ENCODE measurements around the gene AKAP13. TPM values are rescaled to one million over a fixed set of nuclear protein-coding genes. Genes with fewer than 3 reads are reported as not detected.
A peak's percentile ranks its signal among the peaks of the same experiment; 100 is the strongest.

Gene AKAP13
- polyA plus RNA-seq, 1 of the 3 experiments (the other 2 are of a cell fraction): 8.4 TPM

GRCh38 chr15:85330901-85331588 is 49.4 kb upstream of the AKAP13 start:
- Histone ChIP-seq H3K27me3 (ENCODE audit: insufficient read depth) (no peaks in the 10 kb centered on the region), H3K9me3 (no peaks in the 10 kb centered on the region), H3K4me2 (peak overlapping the region; percentile 51; the same call in 1 of the 2 replicates), H3K79me2 (ENCODE audit: insufficient read depth) (no peaks in the 10 kb centered on the region), H3K36me3 (replicated peaks in 1 of 2; ENCODE audit: control insufficient read depth in 1 of 2, insufficient read depth in 2 of 2, low read length in 1 of 2) (no peaks in the 10 kb centered on the region), H2AFZ (ENCODE audit: low read depth) (peak overlapping the region; percentile 88), H3K27ac (ENCODE audit: low read depth in 2 of 2, low read length in 1 of 2) (peak overlapping the region; percentile 35 to 45; a peak in 1 of 4 replicates), H3K9me2 (no peaks in the 10 kb centered on the region), H3F3A (replicated peaks; ENCODE audit: insufficient read depth) (peaks cover 8% of the 10 kb centered on the region), H3K4me1 (ENCODE audit: control insufficient read depth in 1 of 2, insufficient read depth in 2 of 2, low read depth in 1 of 2, low read length in 1 of 2) (peaks cover 17% of the 10 kb centered on the region in 2 experiments; a peak in 3 of 4 replicates), H4K20me1 (ENCODE audit: insufficient read depth) (no peaks in the 10 kb centered on the region), H3K4me3 (ENCODE audit: low read depth in 2 of 2, low read length in 1 of 2) (no peak overlapping the region; a peak in 1 of 4 replicates), H3K9ac (peak overlapping the region; percentile 24; the same call in 1 of the 2 replicates)
- WGBS (ENCODE audit: low lambda C conversion rate): 37% methylated on average over 11 of the region's 14 CpGs
- POLR2A ChIA-PET: no interaction called here
- CTCF ChIA-PET: interaction anchor here (0.8 to 1.9 kb wide), 11 partner anchors 10 to 173 kb away, joined by 3 to 10 read pairs (median 4); no protein-coding TSS in a partner anchor
- DNase-seq: peak; percentile 52
- TF ChIP-seq FOSL2 (IDR thresholded peaks at IDR 0.05; ENCODE audit: borderline replicate concordance, low read depth) (0 out of 2 replicates have a peak, but pooled peaks have one; percentile 1), NRF1 (IDR thresholded peaks at IDR 0.05; ENCODE audit: low read depth, low read length) (no peak), PBX3 (IDR thresholded peaks at IDR 0.05) (0 out of 2 replicates have a peak, but pooled peaks have one; percentile 8), RFX5 (IDR thresholded peaks at IDR 0.05; ENCODE audit: low read length) (no peak), GATA2 (CRISPR knock-in tag; IDR thresholded peaks at IDR 0.05) (no peak), RCOR1 (IDR thresholded peaks at IDR 0.05; ENCODE audit: low read length) (no peak), REST (IDR thresholded peaks at IDR 0.05; ENCODE audit: low read depth, low read length) (no peak), SIN3A (IDR thresholded peaks at IDR 0.05; ENCODE audit: borderline replicate concordance, low read depth, low read length) (no peak; the same call in 1 of the 2 replicates), EZH2phosphoT487 (IDR thresholded peaks at IDR 0.05; ENCODE audit: borderline replicate concordance, low read depth) (no peak), YY1 (IDR thresholded peaks at IDR 0.05; ENCODE audit: low read depth) (no peak), RXRA (IDR thresholded peaks at IDR 0.05; ENCODE audit: borderline replicate concordance, low read depth) (no peak), ZBTB33 (IDR thresholded peaks at IDR 0.05; ENCODE audit: borderline replicate concordance, low read depth) (no peak), IRF3 (IDR thresholded peaks at IDR 0.05; ENCODE audit: low read depth, low read length) (no peak), SMC3 (IDR thresholded peaks at IDR 0.05; ENCODE audit: low read depth, low read length) (peak; percentile 79), MAX (IDR thresholded peaks at IDR 0.05; ENCODE audit: low read depth) (no peak), TCF12 (IDR thresholded peaks at IDR 0.05) (peak; percentile 43; the same call in 1 of the 2 replicates), FOXJ3 (CRISPR knock-in tag; IDR thresholded peaks at IDR 0.05) (no peak), CHD2 (IDR thresholded peaks at IDR 0.05; ENCODE audit: low read length, partially characterized antibody) (no peak), POLR2AphosphoS5 (IDR thresholded peaks at IDR 0.05; ENCODE audit: low read depth, low read length) (no peak), GABPA (IDR thresholded peaks at IDR 0.05; ENCODE audit: low read depth) (no peak), TAF1 (IDR thresholded peaks at IDR 0.05; ENCODE audit: borderline replicate concordance, low read depth, low read length) (no peak), USF2 (IDR thresholded peaks at IDR 0.05; ENCODE audit: borderline replicate concordance, low read depth, low read length) (no peak)

Measured in SK-N-SH (cell line).